Measurements from ENCODE around the gene USP3.
"Not testable (repeated sequence)": the region's sequence is repeated elsewhere in the genome, so short reads cannot be mapped to it uniquely, and the experiment has no call there.

Gene USP3

DNA sequence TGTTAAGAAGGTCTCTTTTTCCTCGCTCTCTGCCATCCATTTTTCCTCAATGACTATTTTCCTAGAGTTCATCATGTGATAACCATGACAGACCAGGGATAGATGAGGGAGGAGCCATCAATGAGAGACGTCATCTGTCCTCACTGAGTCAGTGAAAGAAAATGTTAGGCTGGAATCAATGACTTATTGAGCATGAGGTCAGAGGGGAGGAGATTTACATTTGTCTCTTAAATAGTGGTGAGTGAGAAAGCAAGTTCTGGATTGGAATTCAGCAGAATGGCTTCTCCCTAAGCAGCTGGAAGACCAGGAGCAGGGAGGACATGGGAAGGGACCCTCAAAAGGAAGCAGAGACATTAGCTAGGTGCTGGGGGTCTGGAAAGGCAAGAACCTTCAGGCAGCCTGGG is 28.2 kb upstream of the USP3 start:
- no peak for DNase-seq (ENCODE audit: low read depth in 2 of 2)

DNA sequence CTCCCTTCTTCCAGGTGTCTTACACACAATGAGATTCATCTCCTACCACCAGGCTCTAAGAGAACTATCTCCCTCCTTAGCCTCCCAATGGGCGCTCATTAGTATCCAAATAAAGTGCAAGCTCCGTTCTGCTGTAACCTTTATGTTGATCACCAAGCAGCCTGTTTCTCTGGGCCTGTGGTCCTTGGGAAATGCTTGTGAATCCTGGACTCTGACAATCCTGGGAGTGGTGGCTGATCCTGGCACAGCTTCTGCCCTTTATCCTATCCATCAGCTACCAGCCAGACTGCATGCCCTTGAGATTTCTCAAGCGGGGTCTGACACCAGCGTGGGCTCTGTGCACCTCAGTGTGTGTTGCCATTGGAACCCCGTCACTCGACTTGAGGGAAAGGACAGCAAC is 26.1 kb upstream of the USP3 start:
- DNase-seq (ENCODE audit: low read depth in 2 of 2), result no peak

DNA sequence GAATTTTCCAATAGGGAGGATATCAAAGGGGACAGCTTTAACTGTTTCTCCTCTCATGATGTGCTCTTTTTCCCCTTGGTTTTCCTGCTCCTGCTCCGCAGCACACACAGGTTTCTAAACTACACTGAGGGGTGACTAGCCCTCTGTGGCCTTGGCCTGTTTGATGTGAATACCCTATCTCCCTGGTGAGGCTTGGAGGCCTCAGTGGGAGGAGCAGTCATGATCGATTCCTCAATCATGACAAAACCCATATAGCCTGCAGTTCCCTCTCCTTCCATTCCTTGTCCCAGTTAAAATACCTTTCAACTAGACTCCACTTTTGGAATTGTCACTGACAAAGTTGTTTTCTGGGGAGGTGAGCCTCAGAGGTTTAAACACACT is 24.0 kb upstream of the USP3 start:
- DNase-seq (ENCODE audit: low read depth in 2 of 2), result no peak

DNA sequence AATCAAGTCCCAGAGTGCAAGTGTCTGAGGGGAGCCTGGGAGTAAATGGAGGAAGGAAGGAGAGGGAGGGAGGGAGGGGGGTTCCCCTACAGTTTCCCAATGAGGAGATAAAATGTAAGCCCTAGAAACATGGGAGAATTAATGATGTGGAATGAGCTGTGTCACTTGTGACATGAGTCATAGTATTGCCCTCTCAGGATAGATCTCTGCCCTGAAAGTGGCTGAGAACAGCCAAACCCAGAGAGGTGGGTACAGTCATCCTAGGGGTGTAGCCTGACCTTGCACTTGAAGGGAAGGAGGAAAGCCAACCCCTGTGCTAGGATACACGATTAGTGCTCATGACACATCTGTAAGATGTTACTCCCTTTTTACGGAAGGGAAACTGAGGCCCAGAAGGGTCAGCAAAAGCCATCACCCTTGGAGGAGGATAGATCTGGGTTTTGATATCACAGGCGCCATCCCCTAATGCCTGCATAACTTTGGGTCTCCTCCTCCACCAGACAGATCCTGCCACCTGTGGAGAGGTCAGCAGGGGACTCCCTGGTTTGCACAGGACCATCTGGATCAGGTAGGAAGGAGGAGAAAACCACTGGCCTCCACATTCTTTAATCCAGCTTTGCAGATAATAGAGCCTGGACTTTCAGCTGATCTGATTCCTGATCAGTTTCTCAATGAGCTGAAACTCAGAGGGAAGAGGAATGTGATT is 23.1 kb upstream of the USP3 start:
- DNase-seq (ENCODE audit: low read depth in 2 of 2), result no peak

DNA sequence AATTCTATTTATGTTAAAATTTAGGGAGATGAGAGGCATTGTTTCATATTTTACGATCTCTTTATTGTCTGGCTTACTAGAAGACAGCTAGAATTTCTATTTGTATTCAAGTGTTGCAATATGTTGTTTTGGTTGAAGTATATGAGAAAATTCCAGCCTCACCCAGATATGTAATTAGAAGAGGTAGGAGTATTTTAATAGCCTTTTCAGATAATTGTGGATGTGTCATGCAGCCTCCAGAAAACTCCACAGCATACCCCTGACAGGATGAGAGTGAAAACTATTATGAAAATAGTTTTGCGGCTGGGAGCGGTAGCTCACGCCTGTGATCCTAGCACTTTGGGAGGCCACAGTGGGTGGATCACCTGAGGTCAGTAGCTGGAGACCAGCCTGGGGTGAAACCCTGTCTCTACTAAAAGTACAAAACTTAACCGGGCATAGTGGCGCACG is 21.5 kb upstream of the USP3 start:
- DNase-seq (ENCODE audit: low read depth in 2 of 2), result no peak

DNA sequence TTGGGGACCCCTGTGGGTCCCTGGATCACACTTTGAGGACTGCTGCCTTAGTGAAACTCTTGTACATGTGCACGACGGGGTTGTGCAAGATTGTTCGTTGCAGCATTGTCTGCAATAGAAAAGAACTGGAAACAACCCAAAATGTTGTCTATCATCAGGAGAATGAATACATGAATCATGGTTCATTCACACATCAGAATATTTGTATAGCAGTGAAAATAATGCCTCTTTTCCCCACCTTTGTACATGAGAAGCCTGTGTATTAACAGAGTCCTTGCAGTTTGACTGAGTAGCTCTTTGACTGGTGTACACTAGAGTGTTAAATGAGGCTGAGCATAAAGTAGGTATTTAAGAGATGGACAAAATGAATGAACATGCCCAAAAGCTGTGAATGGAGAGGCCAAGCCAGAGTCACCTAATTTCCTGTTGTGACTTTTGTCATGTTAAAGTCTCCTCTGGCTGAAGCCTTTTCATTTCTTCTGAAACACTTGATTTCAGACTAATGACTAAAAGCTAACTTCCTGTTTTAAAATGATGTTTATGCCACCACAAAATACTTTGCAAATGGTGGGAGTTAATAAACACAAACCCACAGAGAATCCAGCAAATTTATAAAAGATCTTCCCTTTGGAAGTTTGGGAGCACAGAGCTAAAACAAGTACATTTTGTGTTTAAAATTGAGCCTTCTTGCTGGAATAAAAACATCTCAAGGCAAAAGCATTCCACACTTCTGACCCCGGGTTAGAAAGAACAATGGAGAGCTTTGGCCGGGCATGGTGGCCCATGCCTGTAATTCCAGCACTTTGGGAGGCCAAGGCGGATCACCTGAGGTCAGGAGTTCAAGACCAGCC is 20.6 kb upstream of the USP3 start:
- DNase-seq (ENCODE audit: low read depth in 2 of 2), result no peak

DNA sequence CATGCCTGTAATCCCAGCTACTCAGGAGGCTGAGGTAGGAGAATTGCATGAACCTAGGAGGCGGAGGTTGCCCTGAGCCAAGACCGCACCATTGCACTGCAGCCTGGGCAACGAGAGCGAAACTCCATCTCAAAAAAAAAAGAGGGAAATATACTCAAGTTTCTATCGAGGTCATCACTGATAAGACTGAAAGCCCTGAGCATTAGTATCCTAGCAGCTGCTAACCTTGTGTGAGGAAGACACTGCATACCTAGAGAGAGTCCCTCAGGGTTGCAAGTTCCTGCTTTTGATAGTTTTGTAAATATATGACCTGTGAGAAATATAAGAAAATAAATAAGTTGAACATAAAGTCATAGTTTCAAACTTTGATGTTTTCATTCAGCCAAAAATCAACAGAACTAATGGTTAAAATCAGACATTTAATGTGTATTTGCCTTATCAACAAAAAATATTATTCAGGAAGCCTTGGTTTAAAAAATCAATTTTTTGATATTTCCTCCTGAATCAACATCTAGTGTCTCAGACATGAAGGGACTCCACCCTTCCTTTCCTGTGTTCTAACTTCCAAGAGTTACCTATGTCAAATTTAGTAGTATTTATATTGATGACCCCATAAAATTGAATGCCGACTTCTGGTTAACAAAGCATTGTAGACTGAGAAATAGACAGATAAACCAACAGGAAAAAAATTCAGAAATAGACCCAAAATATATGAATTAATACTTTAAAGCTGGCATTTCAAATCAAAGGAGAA is 19.8 kb upstream of the USP3 start:
- no peak for DNase-seq (ENCODE audit: low read depth in 2 of 2)

DNA sequence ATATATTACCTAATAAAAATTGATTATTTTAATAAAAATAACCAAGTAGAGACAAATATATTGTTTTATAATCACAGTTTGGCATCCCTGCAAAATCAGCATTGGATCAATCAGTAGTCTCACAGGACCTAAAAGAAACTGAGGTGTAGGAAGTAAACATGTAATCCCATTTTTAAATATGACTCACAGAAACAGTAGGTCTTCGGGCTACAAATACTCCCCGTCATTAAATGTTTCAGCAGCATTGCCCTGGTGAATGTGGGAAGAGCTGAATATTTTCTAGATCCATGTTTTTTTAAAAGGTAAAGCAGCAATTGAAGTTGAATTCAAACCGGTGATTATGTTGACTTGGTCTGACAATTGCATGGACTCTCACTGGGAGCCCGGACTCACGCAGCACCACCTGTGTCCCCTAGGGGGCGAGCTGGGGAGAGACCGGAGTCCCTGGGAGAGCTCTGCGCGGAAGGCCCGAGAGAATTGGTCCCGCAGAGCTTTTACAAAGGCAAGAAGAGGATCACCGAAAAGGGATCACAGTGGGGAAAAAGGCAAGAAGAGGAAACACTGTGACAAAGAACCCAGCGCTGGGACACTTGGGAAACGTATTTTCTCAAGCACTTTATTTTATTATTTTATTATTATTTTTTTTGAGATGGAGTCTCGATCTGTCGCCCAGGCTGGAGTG is 17.2 kb upstream of the USP3 start:
- DNase-seq (ENCODE audit: low read depth in 2 of 2), result peak; percentile 84 to 85

DNA sequence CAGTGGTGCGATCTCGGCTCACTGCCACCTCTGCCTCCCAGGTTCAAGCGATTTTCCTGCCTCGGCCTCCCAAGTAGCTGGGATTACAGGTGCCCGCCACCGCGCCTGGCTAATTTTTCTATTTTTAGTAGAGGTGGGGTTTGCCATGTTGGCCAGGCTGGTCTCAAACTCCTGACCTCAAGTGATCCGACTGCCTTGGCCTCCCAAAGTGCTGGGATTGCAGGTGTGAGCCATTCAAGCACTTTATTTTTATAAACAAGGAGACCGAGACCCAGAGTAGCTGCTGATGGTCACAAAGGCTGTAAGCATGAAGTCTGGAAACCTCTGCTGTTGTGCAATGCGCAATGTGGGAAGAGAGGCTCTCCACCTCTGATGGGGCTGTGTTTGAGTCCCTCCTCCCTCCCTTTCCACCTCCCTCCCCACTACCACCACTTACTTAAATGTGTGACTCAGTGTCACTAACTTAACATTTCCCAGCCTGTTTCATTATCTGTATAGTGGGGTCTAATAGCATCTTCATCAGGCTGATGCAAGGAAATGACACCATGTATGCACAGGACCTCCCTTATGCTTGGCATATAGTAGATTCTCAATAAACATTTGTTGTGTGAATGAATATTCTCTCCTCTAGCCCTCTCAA is 16.5 kb upstream of the USP3 start:
- not testable (repeated sequence) for DNase-seq (ENCODE audit: low read depth in 2 of 2)

DNA sequence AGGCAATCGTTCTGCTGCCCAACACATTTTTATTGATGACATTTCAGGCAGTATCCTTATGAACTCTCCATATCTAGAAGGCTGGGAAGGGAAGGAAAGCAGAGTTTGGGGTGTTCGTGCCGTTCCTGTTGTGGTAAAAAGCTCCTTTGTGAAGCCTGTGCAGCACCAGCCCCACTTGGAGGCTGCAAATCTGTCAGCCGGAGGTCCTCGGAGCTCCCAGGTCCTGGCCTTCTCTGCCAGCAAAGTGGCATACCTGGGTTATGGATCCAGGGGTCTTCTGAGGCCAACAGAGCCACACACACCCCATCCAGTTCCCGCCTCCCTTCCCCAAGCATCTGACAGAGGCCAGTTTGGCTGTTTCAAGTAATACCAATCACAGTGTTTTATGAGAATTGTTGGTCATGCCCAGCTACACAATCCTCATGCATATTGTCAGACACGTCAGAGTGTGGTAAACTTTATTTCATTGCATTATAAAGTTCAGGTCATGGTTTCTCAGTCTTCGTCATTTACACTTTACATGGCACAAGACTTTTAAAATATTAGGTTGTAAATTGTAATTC is 15.9 kb upstream of the USP3 start:
- no peak for DNase-seq (ENCODE audit: low read depth in 2 of 2)

DNA sequence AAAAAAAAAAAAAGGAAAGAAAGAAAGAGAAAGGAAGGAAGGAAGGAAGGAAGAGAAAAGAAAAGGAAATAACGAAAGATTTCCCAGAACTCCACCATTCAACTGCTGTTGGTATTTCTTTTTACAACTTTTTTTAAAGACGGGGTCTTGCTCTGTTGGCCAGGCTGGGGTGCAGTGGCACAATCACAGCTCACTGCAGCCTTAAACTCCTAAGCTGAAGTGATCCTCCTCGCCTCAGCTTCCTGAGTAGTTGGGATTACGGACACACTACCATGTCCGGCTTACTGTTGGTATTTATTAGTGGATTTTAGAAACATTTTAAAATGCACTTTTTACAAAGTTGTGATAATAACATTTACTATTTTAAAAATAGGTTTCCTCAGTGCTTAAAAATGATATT is 15.0 kb upstream of the USP3 start:
- no peak for DNase-seq (ENCODE audit: low read depth in 2 of 2)

DNA sequence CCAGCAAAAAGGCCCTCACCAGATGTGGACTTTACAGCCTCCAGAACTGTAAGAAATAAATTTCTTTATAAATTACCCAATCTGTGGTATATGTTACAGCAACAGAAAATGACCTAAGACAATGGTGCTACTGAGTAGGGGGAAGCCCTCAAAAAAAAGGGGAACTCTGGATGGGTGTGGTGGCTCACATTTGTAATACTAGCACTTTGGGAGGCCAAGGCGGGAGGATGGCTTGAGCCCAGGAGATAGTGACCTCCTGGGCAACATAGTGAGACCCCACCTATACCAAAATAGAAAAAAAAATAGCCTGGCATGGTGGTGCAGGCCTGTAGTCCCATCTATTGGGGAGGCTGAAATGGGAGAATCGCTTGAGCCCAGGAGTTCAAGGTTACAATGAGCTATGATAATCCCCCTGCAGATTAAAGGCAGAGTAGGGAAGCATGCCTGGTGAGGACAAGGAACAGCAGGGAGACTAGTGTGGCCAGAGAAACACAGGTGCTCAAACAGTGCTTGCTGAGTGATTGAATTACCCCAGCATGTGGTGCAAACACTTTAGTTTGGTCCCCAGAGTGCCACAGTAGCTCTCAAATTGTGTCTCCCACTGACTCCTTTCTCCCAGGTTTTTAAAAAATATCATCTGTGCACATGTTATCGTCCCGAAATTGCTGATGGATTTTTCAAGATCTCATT is 13.9 kb upstream of the USP3 start:
- DNase-seq (ENCODE audit: low read depth in 2 of 2), result no peak

DNA sequence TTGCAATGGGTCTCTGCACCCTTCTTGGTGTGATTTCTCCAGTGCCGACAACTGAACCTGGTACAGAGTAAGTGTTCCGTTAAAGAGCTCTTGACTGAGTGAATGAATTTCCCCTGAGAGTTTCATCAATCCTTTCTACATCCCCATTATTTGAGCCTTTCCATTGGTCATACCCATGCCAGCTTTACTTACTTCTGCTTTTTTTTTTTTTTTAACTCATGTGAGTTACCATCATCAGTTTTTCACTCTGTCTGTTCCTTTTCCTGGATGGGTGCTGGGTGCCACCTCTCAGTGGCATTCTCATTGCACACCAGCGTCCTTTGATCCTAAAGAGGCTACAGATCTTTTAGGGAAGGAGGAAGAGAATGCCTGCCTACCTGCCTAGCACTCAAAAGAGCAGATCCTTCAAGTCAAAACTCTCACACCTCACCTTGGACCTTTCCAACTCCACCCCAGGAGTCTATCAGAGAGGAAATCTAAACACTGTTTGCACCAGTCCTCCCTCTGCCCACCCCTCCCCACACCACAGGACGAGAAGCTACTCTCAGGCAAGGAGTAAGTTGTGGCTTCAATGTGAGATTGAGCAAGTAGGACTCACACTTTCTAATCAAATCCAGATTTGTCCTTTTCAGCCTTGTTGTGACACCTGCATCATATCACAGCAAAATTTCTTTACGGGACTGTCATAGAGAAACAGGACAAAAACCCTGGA is 13.1 kb upstream of the USP3 start:
- no peak for DNase-seq (ENCODE audit: low read depth in 2 of 2)

DNA sequence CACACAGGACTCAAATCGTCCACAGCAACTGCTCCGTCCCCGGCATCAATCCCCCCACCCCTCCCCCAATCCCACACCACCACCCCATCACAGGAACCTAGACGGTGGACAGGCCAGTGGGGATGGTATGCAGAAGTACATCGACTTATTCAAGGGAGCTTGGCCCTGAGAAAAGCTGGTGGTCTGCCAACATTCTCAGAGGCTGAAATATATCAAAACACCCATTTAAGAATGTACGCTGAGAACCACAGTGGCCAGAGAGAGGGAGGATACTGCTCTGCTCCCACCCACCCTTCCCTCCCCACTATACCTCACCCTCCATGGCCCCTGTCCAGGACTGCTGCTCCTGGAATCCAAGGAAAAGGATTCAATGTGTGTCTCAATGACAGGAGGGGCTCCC is 12.4 kb upstream of the USP3 start:
- no peak for DNase-seq (ENCODE audit: low read depth in 2 of 2)

DNA sequence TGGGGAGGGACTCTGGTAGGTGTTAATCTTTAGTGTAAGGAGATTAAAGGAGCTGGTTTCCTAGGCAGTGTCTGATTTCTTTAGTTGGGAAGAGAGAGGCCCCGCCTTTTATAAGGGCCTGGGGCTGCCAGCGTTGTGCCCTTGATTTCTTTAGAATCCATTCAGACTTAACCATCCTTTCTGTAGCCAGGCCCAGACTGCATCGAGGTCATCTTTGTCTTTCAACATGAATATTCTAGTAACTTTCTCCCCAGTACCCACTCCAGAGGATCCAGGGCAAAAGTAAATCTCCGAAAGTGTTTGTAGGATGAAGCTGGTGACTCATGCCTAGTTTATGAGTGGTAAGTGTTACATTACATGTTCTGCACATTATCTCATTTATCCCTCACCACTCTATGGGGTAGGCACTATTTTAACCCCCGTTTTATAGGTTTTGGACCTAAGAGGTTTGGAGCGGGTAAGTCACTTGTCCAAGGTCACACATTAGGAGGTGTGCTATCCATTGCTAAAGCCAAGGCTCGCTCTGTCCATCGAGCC is 11.8 kb upstream of the USP3 start:
- no peak for DNase-seq (ENCODE audit: low read depth in 2 of 2)

DNA sequence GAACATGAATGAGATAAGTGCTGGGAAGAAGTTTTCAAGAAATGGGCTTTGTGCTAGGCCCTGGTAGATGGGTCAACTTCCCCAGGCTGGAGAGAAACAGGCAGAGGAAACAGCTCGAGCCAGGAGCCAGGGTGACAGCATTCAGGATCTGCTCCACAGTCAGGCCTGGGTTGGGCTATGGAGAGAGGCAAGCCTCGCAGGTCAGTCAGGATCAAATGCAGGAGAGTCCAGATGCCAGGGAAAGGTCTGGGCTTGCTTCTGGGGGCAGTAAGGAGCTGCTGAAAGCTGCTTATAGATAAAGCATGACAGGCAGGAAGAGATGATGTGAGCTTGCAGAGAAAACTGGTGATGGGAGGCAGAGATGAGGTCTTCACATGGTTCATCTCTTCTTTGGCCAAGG is 11.0 kb upstream of the USP3 start:
- no peak for DNase-seq (ENCODE audit: low read depth in 2 of 2)

DNA sequence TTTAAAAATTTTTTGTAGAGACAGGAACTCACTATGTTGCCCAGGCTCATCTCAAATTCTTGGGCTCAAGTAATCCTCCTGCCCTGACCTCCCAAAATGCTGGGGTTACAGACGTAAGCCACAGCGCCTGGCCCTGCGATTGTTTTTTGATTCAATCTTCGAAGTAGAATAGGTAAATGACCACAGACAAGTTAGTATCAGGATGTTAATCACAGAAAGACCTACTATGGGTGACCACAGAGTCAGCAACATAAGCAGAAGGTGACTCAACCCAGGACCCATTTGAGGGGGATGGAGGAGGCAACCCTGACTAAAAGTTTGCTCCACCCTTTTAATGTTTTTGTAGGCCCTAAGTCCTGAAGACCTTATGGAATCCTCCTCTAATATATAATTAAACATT is 10.0 kb upstream of the USP3 start:
- no peak for DNase-seq (ENCODE audit: low read depth in 2 of 2)

DNA sequence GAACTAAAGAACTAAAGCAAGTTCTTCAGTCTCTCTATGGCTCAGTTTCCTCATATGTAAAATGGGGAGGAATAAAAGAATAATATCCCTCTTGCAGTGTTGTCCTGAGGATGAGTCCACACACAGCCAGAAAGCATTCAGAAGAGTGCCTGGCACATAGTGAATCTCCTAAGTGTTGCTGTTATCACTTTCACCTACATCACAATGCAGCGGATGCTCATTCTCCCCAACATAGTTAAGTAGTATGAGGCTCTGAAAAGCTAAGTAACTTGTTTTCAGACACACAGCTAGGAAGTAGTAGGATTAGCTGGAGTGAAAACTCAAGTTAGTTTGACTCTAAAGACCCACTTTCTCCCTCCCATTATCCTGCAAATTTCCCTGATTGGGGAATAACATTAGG is 9.1 kb upstream of the USP3 start:
- DNase-seq (ENCODE audit: low read depth in 2 of 2), result no peak

DNA sequence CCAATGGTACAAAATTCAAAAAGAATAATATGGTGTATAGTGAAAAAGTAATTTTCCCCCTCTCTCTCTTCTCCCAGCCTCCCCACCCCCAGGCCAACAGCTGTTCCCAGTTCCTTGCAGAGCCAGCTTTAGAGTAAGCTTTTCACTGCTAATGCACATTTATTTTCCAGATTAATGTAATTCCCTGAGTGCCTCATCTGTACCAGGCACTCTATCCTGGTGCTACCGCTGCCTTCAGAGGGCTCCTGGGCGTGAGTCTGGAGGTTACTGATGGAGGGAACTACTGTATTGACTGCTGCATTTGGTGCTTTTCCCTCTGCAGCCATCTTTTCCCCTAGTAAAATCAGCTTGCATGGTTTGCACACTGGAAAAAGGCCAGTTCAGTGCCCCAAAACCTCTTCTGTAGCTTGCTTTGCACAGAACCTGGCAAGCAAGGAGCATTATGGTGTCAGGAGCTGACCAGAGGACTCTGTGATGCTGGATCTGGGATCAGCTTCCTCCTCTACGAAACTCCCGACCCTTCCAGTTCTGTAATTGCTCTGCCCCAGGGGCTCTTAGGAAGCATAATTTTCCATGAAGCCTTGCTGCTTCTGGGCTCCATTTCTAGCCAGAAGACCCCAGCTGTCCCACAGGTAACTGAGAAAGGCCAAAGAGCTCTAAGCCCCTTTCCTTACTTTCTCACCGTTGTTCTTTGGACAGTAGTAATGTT is 8.5 kb upstream of the USP3 start:
- DNase-seq (ENCODE audit: low read depth in 2 of 2), result no peak

Measured in activated CD4-positive, alpha-beta T cell treated with anti-CD3 and anti-CD28 coated beads for 24 hours (primary cell).